Measurements from ENCODE around the gene VWA8.

- no peak for TF ChIP-seq CTCF (IDR thresholded peaks at IDR 0.05)
- TF ChIP-seq EP300 (IDR thresholded peaks at IDR 0.05): no peak
- TF ChIP-seq POLR2A (IDR thresholded peaks at IDR 0.05): no peak
- TF ChIP-seq POLR2AphosphoS5 (IDR thresholded peaks at IDR 0.05): no peak
These were observed 359.0 kb downstream of the VWA8 start for GRCh38 chr13:41601718-41602445.
